HG03039 (cell line): ENCODE data around the gene NELFB.
"Not testable (repeated sequence)": the region's sequence is repeated elsewhere in the genome, so short reads cannot be mapped to it uniquely, and the experiment has no call there.

Experiments
- ATAC-seq: cut with Tn5 transposase; IDR thresholded peaks from one replicate; pipeline ENCODE4 v1.9.1; 2021; ENCODE audit warnings: mild to moderate bottlenecking, moderate library complexity; ENCODE audit not compliant: unreplicated experiment

NELFB gene

GRCh38 chr9:137234055-137234697 lies 21.0 kb upstream of the NELFB start:
- ATAC-seq, result no peak

DNA sequence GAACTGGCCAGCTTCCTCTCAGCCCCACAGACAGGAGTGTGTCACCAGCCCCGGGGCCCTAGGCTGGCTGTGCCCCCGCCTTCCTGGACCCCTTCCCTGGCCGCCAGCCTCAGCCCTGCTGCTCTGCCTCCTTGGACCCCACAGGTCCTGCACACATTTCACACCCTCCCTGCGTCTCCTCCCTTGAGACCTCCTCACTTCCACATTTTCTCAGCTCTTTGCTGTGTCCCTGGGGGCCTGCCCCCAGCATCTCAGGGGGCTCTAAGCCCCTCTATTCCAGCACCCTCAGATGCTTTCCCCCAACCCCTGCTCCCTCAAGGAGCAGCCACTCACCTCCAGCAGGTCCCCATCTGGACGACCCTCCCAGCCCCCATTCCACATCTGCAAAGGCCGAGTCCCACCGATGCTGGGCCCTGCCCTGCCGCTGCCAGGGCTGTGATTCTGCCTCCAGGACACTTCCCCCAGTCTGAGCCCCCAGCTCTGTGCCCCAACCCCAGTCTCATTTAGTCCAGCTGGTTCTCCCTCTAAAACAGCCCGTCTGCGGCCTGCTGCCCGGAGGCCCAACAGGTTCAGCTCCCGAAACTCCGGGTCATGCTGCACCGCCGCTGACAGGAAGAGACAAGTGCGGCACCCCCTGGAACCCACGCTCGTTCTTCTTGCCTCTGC lies 20.2 kb upstream of the NELFB start:
- ATAC-seq, result no peak

GRCh38 chr9:137235424-137236237 lies 19.5 kb upstream of the NELFB start:
- ATAC-seq, result no peak

DNA sequence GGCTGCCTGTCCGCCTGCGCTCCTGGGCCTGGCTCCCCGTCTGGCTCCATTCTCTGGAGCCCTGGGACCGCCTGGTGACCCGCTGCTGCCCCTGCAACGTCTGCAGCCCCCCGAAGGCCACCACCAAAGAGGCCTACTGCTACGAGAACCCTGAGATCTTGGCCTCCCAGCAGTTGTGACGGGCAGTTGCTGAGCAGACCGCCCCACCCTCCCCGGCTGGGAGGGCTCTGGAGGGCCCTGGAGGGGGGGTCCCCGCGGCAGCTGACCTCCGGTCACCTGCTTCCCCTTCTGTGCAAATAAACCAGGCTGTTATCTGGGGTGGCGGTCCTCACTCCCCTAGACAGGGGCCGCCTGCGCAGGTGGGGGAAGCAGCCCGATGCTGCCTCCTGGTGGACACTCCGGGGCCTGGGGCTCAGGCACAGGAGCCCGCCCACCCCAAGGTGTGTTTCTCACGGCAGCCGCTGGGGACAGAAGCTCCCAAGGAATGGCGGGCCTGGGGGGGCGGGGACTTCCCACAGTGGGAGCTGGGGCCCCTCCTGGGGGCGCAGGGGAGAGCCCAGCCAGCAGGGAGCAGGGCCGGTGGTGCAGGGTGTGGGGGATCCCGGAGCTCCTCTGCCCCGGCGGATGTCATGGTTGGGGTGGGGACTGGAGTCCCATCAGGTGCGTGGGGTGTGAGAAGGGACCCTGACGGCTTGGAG lies 18.7 kb upstream of the NELFB start:
- no peak for ATAC-seq

- ATAC-seq, result no peak
Observed at GRCh38 chr9:137236936-137237421, 18.1 kb upstream of the NELFB start.

- ATAC-seq, result no peak
Observed at GRCh38 chr9:137237759-137238726, 17.1 kb upstream of the NELFB start.

- not testable (repeated sequence) for ATAC-seq
Observed at GRCh38 chr9:137239541-137240200, 15.5 kb upstream of the NELFB start.

DNA sequence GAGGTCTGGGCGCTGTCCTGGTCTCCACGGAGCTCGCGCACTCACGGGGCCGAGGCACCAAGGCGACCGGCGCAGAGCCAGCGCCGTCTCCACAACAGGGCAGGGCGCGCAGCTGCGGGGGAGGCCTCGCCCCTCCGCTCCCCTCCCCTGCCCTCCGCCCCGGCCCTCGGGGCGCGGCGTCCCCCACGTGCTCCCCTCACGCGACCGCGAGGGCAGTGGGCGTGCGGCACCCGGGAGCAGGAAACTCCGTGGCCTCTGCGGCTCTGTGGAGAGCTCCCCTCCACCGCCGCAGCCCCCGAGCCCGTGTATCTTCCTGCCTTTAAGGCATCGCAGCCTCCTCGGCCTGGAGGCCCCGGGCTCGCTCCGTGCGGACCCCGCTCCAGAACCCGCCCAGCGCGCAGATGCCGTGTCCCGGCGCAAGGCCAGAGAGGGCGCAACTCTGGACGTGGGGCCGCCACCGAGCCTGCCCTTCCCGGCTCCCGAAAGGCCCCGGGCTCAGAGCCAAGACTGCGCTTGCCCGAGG lies 14.7 kb upstream of the NELFB start:
- peak; percentile 14 for ATAC-seq

- peak; percentile 65 for ATAC-seq
Observed at GRCh38 chr9:137240841-137241489, 14.2 kb upstream of the NELFB start, which contains the start of gene TUBB4B. Gene TUBB4B, plus strand, starts transcription at chr9:137241287. Its CDS starts 74 bp downstream, at chr9:137241361.

GRCh38 chr9:137241490-137242268 lies 13.4 kb upstream of the NELFB start:
- peak; percentile 11 for ATAC-seq

GRCh38 chr9:137242269-137243203 lies 12.6 kb upstream of the NELFB start:
- no peak for ATAC-seq

- ATAC-seq, result not testable (repeated sequence)
Observed at GRCh38 chr9:137243266-137243625, 11.9 kb upstream of the NELFB start.

GRCh38 chr9:137243626-137244485 lies 11.3 kb upstream of the NELFB start:
- no peak for ATAC-seq

GRCh38 chr9:137244486-137245449 lies 10.4 kb upstream of the NELFB start:
- ATAC-seq, result no peak
